ENCODE measurements around the gene CHMP1B.

The CHMP1B gene

DNA sequence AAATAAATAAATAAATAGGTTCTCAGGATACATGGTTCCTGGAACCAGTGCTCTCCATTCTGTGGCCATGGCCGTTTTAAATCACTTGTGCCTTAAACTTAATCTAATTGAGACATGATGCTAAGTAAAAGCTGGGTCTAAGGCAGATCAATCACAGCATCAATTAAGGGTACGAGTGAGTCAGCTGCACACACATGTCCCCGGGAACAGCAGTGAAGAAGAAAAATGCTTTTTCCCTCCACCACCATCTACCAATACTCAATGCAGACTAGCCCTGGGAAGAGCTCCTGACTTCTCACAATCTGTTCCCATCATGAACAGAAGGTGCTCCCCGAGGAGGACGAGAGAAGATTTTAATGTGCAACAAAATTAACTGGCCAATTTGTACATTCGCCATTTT lies 6.8 kb upstream of the CHMP1B start:
- Histone ChIP-seq H3K27me3 (ENCODE audit: low read depth, low read length) (no peaks in the 10 kb centered on the region; the same call in 1 of the 2 replicates), H4K20me1 (ENCODE audit: insufficient read depth, low read length) (no peaks in the 10 kb centered on the region), H3K4me3 (ENCODE audit: low read length) (no peak overlapping the region), H3K9me3 (ENCODE audit: insufficient read depth, low read length) (no peaks in the 10 kb centered on the region), H3K79me2 (ENCODE audit: low read length) (no peaks in the 10 kb centered on the region), H3K4me1 (ENCODE audit: low read length) (no peaks in the 10 kb centered on the region), H3K9ac (ENCODE audit: low read length) (no peak overlapping the region), H3K27ac (ENCODE audit: low read length) (no peak overlapping the region), H2AFZ (ENCODE audit: low read depth, low read length) (no peak overlapping the region), H3K4me2 (ENCODE audit: low read length) (no peak overlapping the region), H3K36me3 (replicated peaks; ENCODE audit: low read depth, low read length) (no peaks in the 10 kb centered on the region)
- no peak for TF ChIP-seq EZH2phosphoT487 (IDR thresholded peaks at IDR 0.05; ENCODE audit: low read depth)
- TF ChIP-seq, protein P1, sequence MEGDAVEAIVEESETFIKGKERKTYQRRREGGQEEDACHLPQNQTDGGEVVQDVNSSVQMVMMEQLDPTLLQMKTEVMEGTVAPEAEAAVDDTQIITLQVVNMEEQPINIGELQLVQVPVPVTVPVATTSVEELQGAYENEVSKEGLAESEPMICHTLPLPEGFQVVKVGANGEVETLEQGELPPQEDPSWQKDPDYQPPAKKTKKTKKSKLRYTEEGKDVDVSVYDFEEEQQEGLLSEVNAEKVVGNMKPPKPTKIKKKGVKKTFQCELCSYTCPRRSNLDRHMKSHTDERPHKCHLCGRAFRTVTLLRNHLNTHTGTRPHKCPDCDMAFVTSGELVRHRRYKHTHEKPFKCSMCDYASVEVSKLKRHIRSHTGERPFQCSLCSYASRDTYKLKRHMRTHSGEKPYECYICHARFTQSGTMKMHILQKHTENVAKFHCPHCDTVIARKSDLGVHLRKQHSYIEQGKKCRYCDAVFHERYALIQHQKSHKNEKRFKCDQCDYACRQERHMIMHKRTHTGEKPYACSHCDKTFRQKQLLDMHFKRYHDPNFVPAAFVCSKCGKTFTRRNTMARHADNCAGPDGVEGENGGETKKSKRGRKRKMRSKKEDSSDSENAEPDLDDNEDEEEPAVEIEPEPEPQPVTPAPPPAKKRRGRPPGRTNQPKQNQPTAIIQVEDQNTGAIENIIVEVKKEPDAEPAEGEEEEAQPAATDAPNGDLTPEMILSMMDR (IDR thresholded peaks at IDR 0.05; ENCODE audit: low read depth, low read length): no peak

GRCh38 chr18:11845654-11846053 lies 5.6 kb upstream of the CHMP1B start:
- no peak overlapping the region for H3K9ac ChIP-seq (ENCODE audit: low read length)
- H3K4me1 ChIP-seq (ENCODE audit: low read length): peaks cover 6% of the 10 kb centered on the region; the same call in 1 of the 2 replicates
- H4K20me1 ChIP-seq (ENCODE audit: insufficient read depth, low read length): no peaks in the 10 kb centered on the region
- no peak overlapping the region for H3K27ac ChIP-seq (ENCODE audit: low read length)
- TF ChIP-seq, protein P1 (IDR thresholded peaks at IDR 0.05; ENCODE audit: low read depth, low read length): no peak
- TF ChIP-seq EZH2phosphoT487 (IDR thresholded peaks at IDR 0.05; ENCODE audit: low read depth): no peak
- H3K4me2 ChIP-seq (ENCODE audit: low read length): no peak overlapping the region
- H3K4me3 ChIP-seq (ENCODE audit: low read length): no peak overlapping the region
- H3K27me3 ChIP-seq (ENCODE audit: low read depth, low read length): no peaks in the 10 kb centered on the region; the same call in 1 of the 2 replicates
- H3K9me3 ChIP-seq (ENCODE audit: insufficient read depth, low read length): no peaks in the 10 kb centered on the region
- H3K36me3 ChIP-seq (replicated peaks; ENCODE audit: low read depth, low read length): no peaks in the 10 kb centered on the region
- no peak overlapping the region for H2AFZ ChIP-seq (ENCODE audit: low read depth, low read length)
- no peaks in the 10 kb centered on the region for H3K79me2 ChIP-seq (ENCODE audit: low read length)

DNA sequence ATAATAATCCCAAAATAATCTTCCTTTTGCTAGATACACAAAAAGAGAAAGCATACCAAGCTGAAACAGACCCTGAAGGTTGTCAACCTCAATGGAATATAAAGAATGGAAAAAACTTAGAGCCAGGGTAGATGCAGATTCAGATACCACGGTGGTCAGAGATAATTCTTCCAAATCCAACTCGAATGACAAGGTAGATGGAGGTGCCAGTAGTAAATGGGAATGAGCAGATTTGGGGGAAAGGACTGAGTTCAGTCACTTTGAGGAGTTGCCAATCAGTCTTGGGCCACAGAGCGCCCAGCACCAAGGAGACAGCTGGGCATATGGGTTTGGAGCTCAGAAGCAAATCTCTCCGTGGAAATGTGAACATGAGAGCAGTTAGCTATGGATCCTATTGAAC lies 3.4 kb upstream of the CHMP1B start:
- Histone ChIP-seq H2AFZ (ENCODE audit: low read depth, low read length) (no peak overlapping the region), H3K4me1 (ENCODE audit: low read length) (peaks cover 13% of the 10 kb centered on the region), H3K27me3 (ENCODE audit: low read depth, low read length) (no peaks in the 10 kb centered on the region; the same call in 1 of the 2 replicates), H3K4me2 (ENCODE audit: low read length) (no peak overlapping the region), H3K4me3 (ENCODE audit: low read length) (no peak overlapping the region), H4K20me1 (ENCODE audit: insufficient read depth, low read length) (no peaks in the 10 kb centered on the region), H3K9me3 (ENCODE audit: insufficient read depth, low read length) (no peaks in the 10 kb centered on the region), H3K36me3 (replicated peaks; ENCODE audit: low read depth, low read length) (no peaks in the 10 kb centered on the region), H3K9ac (ENCODE audit: low read length) (no peak overlapping the region), H3K27ac (ENCODE audit: low read length) (no peak overlapping the region), H3K79me2 (ENCODE audit: low read length) (peaks cover 16% of the 10 kb centered on the region)
- TF ChIP-seq, protein P1 (IDR thresholded peaks at IDR 0.05; ENCODE audit: low read depth, low read length): no peak

- H3K27me3 ChIP-seq (ENCODE audit: low read depth, low read length): no peaks in the 10 kb centered on the region; the same call in 1 of the 2 replicates
- H3K9me3 ChIP-seq (ENCODE audit: insufficient read depth, low read length): no peaks in the 10 kb centered on the region
- no peak overlapping the region for H3K4me2 ChIP-seq (ENCODE audit: low read length)
- H3K27ac ChIP-seq (ENCODE audit: low read length): no peak overlapping the region
- peaks cover 17% of the 10 kb centered on the region for H3K4me1 ChIP-seq (ENCODE audit: low read length)
- H3K79me2 ChIP-seq (ENCODE audit: low read length): peaks cover 25% of the 10 kb centered on the region
- H4K20me1 ChIP-seq (ENCODE audit: insufficient read depth, low read length): no peaks in the 10 kb centered on the region
- H3K36me3 ChIP-seq (replicated peaks; ENCODE audit: low read depth, low read length): peaks cover 4% of the 10 kb centered on the region
- no peak overlapping the region; the same call in 1 of the 2 replicates for H2AFZ ChIP-seq (ENCODE audit: low read depth, low read length)
- no peak overlapping the region for H3K4me3 ChIP-seq (ENCODE audit: low read length)
- no peak overlapping the region for H3K9ac ChIP-seq (ENCODE audit: low read length)
- no peak for TF ChIP-seq EZH2phosphoT487 (IDR thresholded peaks at IDR 0.05; ENCODE audit: low read depth)
- TF ChIP-seq, protein P1 (IDR thresholded peaks at IDR 0.05; ENCODE audit: low read depth, low read length): no peak
Observed at GRCh38 chr18:11849279-11849678, 1.9 kb upstream of the CHMP1B start.
